K562 (cell line): Measurements from ENCODE around the gene AKAP6.

ENCODE experiments used
- CREB1 ChIP-seq, 2 experiments: sonication (generic) in 1 of 2; formaldehyde crosslinking in 1 of 2; IDR thresholded peaks; 2 replicates each; pipeline versions ENCODE4 v1.6.1 to v1.8.0; 2012 to 2022; ENCODE audit warnings: inconsistent platforms in 1 of 2, mild to moderate bottlenecking in 1 of 2, missing genetic modification reagents in 1 of 2, moderate library complexity in 1 of 2
- EZH2 ChIP-seq: IDR thresholded peaks from 2 replicates; pipeline ENCODE4 v1.6.1; 2012; ENCODE audit warnings: low read depth, mild to moderate bottlenecking, inconsistent platforms, low read length, borderline replicate concordance
- GABPB1 ChIP-seq: sonication (generic); formaldehyde crosslinking; IDR thresholded peaks from 2 replicates; pipeline ENCODE4 v1.8.0; 2022; ENCODE audit warnings: mild to moderate bottlenecking, missing genetic modification reagents
- GTF2E2 ChIP-seq: fragments of 200-800 bp; sonication (Bioruptor generic); IDR thresholded peaks from 2 replicates; pipeline ENCODE4 v1.6.1; 2016; ENCODE audit warnings: missing genetic modification characterization, missing compliant biosample characterization
- TF ChIP-seq, protein P1 (sequence below): fragments of 250-450 bp; sonication (Bioruptor Pico); IDR thresholded peaks from 2 replicates; pipeline ENCODE4 v1.6.1; 2021; ENCODE audit warnings: mild to moderate bottlenecking
- TF ChIP-seq, protein P2 (sequence below): sonication (generic); formaldehyde crosslinking; IDR thresholded peaks from 2 replicates; pipeline ENCODE4 v1.8.0; 2023; ENCODE audit warnings: mild to moderate bottlenecking, missing genetic modification reagents

DNA sequence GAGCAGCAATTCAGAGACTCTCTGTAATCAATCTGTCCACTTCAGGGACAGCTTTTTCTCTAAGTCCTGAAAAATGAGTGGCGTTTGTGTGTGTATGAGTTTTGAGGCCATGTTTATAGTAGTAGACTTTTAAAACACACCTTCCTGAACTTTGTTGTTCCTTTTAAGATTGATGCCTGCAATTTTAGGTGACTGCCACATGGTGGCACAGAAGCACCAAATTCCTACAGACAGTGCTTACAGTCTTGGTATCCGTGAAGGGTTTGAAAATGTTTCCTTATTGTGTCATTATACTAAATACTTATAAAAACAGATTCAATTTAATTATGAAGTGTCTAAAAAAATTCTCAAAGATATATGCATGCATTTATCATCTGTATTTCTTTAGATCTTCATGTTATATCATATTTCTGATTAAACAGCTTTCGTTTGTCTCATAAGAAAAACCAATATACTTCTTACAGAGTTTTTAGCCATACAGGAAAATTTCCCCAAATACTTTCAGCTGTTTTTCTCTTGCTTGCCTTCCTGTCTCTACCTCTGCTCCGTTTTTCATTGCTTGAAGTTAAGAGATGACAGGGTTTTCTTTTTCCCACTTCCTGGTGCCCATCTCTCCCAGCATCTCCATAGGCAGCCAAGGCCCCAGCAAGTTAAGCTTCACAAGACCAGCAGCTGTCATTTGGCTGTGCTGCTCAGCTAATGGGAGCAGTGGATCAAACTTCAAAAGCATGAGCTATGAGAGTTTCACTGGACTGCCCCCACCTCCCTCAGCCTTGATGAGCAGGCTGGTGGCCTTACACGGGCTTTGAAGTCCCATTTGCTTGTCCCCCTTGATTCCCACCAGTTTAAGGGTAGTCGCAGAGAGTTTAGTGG is 259.6 kb downstream of the AKAP6 start:
- TF ChIP-seq GTF2E2 (tag) (no peak), EZH2 (no peak), CREB1 (IDR thresholded peaks at IDR 0.05) (no peak), CREB1 (CRISPR knock-in tag; IDR thresholded peaks at IDR 0.05) (no peak), GABPB1 (no peak)
- TF ChIP-seq, protein P1, sequence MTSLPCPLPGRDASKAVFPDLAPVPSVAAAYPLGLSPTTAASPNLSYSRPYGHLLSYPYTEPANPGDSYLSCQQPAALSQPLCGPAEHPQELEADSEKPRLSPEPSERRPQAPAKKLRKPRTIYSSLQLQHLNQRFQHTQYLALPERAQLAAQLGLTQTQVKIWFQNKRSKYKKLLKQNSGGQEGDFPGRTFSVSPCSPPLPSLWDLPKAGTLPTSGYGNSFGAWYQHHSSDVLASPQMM, result no peak
- TF ChIP-seq, protein P2, sequence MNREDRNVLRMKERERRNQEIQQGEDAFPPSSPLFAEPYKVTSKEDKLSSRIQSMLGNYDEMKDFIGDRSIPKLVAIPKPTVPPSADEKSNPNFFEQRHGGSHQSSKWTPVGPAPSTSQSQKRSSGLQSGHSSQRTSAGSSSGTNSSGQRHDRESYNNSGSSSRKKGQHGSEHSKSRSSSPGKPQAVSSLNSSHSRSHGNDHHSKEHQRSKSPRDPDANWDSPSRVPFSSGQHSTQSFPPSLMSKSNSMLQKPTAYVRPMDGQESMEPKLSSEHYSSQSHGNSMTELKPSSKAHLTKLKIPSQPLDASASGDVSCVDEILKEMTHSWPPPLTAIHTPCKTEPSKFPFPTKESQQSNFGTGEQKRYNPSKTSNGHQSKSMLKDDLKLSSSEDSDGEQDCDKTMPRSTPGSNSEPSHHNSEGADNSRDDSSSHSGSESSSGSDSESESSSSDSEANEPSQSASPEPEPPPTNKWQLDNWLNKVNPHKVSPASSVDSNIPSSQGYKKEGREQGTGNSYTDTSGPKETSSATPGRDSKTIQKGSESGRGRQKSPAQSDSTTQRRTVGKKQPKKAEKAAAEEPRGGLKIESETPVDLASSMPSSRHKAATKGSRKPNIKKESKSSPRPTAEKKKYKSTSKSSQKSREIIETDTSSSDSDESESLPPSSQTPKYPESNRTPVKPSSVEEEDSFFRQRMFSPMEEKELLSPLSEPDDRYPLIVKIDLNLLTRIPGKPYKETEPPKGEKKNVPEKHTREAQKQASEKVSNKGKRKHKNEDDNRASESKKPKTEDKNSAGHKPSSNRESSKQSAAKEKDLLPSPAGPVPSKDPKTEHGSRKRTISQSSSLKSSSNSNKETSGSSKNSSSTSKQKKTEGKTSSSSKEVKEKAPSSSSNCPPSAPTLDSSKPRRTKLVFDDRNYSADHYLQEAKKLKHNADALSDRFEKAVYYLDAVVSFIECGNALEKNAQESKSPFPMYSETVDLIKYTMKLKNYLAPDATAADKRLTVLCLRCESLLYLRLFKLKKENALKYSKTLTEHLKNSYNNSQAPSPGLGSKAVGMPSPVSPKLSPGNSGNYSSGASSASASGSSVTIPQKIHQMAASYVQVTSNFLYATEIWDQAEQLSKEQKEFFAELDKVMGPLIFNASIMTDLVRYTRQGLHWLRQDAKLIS, result no peak
